NCI-H774 (cell line): ENCODE measurements around the gene OIP5.
"Not testable (repeated sequence)": the region's sequence is repeated elsewhere in the genome, so short reads cannot be mapped to it uniquely, and the experiment has no call there.

Experiments
- DNase-seq: peaks from one replicate; lab custom pipeline; 2025; lab: John Stamatoyannopoulos, UW

OIP5 gene

GRCh38 chr15:41332194-41333025, at the start of gene OIP5, which contains the start of gene NUSAP1:
Gene OIP5 (minus strand): TSS chr15:41332591. CDS start chr15:41332561, 30 bp downstream.
Gene NUSAP1 (plus strand): TSS chr15:41332881. CDS start chr15:41332958, 77 bp downstream.
- DNase-seq = peak; percentile 99

GRCh38 chr15:41377978-41378377, 45.6 kb upstream of the OIP5 start:
- no peak for DNase-seq

- DNase-seq = no peak
These were observed 35.0 kb upstream of the OIP5 start for GRCh38 chr15:41367418-41367817.

- no peak for DNase-seq
These were observed 22.0 kb upstream of the OIP5 start for GRCh38 chr15:41354371-41354770.

DNA sequence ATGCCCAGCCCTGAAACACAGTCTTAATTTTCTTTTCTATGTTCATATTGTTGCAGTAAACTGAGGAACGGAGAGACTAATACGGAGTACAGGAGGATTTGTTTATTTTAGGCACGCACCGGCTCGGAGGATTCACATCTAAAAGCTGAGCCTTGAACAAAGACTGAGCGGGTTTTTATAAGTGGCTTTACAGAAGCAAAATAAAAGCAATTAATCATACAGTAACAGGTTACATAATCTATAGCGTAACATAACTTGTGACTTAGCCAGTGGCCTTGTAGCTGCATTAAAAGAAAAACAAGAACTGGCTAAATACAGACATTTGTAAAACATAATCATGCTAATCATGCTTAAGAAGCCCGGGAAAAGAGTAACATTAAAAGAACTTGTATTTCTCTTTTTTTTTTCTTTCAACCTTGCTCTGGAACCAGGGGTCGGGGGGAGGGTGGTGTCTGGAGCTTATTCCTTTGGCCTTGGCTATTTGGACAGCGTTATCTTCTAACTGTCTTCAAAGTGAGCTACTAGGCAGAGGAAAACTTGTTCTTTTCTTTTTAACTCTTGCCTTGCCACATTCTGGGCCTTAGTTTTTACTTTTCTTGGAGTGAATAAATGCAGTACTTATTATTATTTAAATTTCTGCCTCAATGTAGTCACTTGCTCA, 17.8 kb upstream of the OIP5 start:
- no peak for DNase-seq

- no peak for DNase-seq
These were observed 14.8 kb upstream of the OIP5 start for GRCh38 chr15:41347236-41347635.

- no peak for DNase-seq
These were observed 9.1 kb upstream of the OIP5 start for GRCh38 chr15:41341519-41341918.

DNA sequence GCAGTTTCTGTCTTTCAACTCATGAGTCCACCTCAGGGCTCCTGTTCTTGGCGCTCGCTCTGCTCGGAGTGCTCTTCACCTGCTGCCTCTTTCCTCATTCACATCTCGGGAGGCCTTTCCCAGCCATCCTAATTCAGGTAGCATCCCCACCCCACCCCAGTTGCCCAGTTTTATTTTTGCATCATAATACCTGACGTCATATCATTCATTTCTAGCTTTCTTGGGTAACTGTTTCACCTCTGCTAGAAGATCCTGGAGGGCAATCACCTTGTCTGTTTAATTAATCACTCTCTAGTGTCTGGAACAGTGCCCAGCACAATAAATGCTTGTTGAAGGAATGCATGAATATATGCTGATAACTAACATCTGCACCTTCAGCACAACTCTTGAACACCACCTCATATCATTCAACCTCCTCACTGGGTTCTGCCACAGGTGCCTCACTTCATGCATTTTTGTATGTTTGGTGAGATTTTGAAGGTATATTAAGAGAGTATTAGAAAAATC, 7.9 kb upstream of the OIP5 start:
- DNase-seq = no peak

DNA sequence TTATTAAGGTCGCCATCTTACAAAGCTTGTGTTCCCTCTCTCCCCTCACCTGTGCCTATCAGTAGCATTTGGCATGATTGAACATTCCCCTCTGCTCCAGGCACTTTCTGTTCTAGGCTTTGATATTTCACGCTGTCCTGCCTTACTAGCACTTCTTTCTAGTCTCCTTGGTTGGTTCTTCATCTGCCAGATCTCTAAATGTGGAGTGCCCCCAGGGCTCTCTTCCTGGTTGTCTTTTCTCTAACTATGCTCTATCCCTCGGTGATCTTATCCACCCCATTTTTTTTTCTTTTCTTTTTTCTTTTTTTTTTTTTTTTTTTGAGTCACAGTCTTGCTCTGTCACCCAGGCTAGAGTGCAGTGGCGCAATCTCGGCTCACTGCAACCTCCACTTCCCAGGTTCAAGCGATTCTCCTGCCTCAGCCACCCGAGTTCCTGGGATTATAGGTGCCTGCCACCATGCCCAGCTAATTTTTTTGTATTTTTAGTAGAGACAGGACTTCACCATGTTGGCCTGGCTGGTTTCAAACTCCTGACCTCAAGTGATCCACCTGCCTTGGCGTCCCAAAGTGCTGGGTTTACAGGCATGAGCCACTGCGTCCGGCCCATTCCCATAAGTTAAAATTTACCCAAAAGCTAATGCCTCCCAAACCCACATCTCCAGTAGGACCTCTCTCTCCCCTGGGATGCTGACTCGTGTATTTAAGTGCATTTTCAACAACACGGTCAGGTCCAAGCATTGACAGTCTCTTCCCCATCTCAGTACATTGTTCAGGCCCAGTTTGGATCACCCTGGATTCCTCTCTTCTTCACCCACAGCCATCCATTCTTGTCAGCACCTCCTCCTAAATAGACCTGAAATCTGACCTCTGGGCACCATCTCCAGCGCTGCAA, 5.5 kb upstream of the OIP5 start:
- DNase-seq = no peak

DNA sequence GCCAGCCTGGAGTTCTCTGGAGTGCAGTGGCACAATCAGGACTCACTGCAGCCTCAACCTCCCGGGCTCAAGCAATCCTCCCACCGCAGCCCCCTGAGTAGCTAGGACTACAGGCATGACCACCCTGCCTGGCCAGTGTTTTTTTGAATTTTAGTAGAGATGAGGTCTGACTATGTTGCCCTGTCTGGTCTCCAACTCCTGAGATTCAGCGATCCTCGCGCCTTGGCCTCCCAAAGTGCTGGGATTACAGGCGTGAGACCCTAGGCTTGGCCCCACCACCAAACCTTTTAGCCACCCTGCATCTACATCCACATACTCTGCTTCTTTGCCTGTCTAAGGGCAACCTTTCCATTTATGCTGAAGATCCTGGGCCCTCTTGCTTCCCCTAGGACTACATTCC, 4.7 kb upstream of the OIP5 start:
- DNase-seq = no peak

DNA sequence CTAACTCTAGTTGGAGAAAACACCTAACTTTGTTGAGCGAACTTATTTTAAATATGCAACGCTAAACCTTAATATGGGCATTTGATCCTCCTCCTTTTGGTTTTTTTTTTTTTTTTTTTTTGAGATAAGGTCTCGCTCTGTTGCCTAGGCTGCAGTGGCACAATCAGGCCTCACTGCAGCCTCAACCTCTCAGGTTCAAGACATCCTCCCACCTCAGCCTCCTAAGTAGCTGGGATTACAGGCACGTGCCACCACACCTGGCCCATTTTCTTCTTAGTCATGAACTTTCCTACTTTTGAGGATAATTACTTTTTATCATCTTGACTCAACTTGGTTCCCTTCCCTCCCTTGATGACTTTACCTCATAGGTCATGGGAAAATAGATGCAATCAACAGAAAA, 4.2 kb upstream of the OIP5 start:
- DNase-seq = no peak

DNA sequence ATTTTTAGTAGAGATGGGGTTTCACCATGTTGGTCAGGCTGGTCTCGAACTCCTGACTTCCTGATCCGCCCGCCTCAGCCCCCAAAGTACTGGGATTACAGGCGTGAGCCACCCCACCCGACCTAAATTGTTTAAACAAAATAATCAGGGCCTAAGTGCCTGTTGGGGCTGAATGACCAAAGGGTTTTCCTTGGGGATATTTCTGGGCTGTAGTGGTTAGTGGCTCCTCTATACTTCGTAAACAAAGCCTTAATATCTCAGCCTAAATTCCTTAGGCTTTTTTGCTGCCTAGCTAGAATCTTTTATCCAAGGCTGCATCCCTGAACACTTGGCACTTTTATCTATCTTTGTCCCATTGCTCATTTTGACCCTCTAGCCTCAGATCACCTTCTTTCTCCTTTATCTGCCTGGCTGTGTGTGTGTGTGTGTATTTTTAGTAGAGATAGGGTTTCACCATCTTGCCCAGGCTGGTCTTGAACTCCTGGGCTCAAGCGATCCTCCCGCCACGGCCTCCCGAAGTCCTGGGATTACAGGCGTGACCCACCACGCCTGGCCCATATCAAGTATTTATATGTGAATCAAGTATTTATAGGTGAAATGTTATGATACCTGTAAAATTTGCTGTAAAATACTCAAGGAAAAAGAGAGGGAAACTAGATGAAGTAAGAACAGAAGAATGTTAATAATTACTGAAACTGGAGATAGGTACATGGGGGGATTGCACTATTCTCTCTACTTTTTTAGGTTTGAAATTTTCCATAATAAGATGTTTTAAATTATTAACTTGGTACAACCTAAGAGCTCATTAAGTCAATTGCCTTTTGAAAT, 2.1 kb upstream of the OIP5 start:
- DNase-seq = no peak

DNA sequence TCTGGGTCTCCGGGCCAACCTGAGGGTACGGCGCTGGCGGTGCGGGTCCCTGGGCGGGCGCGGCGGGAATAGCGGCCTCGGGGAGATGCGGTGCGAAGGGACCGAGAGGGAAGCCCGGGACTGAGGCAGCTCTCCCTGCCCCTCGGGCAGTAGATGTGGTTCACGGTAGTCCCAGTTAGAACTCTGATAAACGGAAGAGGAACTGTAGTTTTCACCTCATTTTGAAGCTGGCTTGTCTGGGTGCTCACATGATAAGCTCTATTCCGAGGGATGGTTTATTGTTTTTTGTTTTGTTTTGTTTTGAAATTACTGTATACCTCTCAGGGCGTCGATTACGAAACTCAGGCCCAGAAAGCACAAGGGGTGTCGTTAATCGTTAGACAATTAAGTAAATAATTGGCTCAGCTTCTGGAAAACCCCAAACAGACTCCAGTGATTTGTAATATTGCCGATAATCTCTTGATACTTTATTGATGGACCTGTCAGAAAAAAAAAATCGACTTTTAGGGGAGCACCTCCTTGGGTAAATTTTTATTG, 703 bp upstream of the OIP5 start:
- DNase-seq = no peak

DNA sequence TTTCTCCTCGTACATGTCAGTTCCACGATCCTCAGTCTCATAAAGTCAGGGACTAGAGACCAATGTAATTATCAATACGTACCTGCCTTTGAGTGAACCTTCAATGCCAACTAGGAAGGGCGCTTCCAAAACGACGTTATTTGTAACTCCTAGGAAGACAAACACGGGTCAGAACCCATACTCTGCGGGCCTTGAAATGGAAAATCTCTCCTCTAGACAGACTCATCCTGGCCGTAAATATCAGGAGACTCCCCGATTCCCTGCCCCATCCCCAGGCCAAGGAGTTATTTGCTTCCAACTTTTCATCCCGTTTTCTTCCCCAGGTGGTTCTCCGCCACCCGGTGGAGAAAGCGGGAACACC, 578 bp downstream of the OIP5 start:
- no peak for DNase-seq

DNA sequence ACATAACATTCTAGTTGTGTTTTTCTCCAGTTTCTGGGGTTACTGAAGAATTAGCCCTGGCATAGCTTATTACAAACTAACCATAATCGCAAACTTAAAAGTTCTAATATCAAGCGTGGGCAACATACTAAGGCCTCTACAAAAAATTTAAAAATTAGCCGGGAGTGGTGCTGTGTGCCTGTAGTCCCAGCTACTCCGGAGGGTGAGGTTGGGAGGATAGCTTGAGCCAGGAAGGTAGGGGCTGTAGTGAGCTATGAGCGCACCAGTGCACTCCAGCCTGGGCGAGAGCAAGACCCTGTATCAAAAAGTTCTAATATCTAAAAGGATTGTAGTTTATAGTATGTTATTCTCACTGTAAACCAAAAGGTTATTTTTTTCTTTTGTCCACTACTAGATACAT, 1.1 kb downstream of the OIP5 start:
- DNase-seq = no peak

GRCh38 chr15:41323611-41324010, 8.8 kb downstream of the OIP5 start:
- no peak for DNase-seq

GRCh38 chr15:41320805-41321330, 11.5 kb downstream of the OIP5 start:
- DNase-seq = not testable (repeated sequence)

- DNase-seq = no peak
These were observed 23.0 kb downstream of the OIP5 start for GRCh38 chr15:41309226-41309905.

DNA sequence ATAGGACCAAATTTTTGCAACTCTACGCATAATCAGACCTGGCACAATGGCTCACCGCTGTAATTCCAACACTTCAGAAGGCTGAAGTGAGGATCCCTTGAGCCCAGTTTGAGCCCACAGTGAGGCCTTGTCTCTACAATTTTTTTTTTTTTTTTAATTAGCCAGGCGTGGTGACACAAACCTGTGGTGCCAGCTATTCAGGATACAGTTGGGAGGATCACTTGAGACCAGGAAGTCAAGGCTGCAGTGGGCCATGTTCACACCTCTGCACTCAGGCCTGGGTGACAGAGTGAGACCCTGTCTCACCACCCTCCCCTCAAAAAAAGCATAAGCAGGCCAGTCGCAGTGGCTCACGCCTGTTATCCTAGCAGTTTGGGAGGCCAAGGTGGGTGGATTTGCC, 24.7 kb downstream of the OIP5 start:
- DNase-seq = no peak

- DNase-seq = no peak
These were observed 28.1 kb downstream of the OIP5 start for GRCh38 chr15:41304149-41304770.
